ENCODE data around the gene CC2D2B. TPM values are rescaled to one million over a fixed set of nuclear protein-coding genes. Genes with fewer than 3 reads are reported as not detected.
A peak's percentile ranks its signal among the peaks of the same experiment; 100 is the strongest.

The CC2D2B gene
- total RNA-seq, 1 experiment from 2014 or later: 0.20 TPM

GRCh38 chr10:96043893-96044715, 136.3 kb downstream of the CC2D2B start:
- Mint-ChIP-seq H3K27me3 (ENCODE audit: low read depth) (peaks cover 19% of the 10 kb centered on the region), H3K4me3 (peak overlapping the region; percentile 89), H3K4me1 (peaks cover 28% of the 10 kb centered on the region), H3K9me3 (peaks cover 5% of the 10 kb centered on the region), H3K36me3 (peaks cover 30% of the 10 kb centered on the region), H3K27ac (peak overlapping the region; percentile 38; the same call in 1 of the 2 replicates)
- ChIA-PET CTCF (no interaction called here), POLR2A (interaction anchor here (0.7 to 1.8 kb wide), 2 partner anchors 86 to 677 kb away, joined by 3 to 9 read pairs; partner anchors contain the start of gene ZNF518A)
- ATAC-seq (peak; percentile 29), DNase-seq (ENCODE audit: low spot score) (peak; percentile 44)
- TF ChIP-seq, protein P1, sequence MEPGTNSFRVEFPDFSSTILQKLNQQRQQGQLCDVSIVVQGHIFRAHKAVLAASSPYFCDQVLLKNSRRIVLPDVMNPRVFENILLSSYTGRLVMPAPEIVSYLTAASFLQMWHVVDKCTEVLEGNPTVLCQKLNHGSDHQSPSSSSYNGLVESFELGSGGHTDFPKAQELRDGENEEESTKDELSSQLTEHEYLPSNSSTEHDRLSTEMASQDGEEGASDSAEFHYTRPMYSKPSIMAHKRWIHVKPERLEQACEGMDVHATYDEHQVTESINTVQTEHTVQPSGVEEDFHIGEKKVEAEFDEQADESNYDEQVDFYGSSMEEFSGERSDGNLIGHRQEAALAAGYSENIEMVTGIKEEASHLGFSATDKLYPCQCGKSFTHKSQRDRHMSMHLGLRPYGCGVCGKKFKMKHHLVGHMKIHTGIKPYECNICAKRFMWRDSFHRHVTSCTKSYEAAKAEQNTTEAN (CRISPR knock-in tag; IDR thresholded peaks at IDR 0.05): no peak
- no peak for TF ChIP-seq ATF1 (CRISPR knock-in tag; IDR thresholded peaks at IDR 0.05)
- TF ChIP-seq ZNF219 (CRISPR knock-in tag; IDR thresholded peaks at IDR 0.05; ENCODE audit: borderline replicate concordance): no peak
- TF ChIP-seq TEAD1 (CRISPR knock-in tag; IDR thresholded peaks at IDR 0.05): no peak
- TF ChIP-seq, protein P2, sequence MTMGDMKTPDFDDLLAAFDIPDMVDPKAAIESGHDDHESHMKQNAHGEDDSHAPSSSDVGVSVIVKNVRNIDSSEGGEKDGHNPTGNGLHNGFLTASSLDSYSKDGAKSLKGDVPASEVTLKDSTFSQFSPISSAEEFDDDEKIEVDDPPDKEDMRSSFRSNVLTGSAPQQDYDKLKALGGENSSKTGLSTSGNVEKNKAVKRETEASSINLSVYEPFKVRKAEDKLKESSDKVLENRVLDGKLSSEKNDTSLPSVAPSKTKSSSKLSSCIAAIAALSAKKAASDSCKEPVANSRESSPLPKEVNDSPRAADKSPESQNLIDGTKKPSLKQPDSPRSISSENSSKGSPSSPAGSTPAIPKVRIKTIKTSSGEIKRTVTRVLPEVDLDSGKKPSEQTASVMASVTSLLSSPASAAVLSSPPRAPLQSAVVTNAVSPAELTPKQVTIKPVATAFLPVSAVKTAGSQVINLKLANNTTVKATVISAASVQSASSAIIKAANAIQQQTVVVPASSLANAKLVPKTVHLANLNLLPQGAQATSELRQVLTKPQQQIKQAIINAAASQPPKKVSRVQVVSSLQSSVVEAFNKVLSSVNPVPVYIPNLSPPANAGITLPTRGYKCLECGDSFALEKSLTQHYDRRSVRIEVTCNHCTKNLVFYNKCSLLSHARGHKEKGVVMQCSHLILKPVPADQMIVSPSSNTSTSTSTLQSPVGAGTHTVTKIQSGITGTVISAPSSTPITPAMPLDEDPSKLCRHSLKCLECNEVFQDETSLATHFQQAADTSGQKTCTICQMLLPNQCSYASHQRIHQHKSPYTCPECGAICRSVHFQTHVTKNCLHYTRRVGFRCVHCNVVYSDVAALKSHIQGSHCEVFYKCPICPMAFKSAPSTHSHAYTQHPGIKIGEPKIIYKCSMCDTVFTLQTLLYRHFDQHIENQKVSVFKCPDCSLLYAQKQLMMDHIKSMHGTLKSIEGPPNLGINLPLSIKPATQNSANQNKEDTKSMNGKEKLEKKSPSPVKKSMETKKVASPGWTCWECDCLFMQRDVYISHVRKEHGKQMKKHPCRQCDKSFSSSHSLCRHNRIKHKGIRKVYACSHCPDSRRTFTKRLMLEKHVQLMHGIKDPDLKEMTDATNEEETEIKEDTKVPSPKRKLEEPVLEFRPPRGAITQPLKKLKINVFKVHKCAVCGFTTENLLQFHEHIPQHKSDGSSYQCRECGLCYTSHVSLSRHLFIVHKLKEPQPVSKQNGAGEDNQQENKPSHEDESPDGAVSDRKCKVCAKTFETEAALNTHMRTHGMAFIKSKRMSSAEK (CRISPR knock-in tag; IDR thresholded peaks at IDR 0.05; ENCODE audit: borderline replicate concordance): no peak
- TF ChIP-seq ARID4B (CRISPR knock-in tag; IDR thresholded peaks at IDR 0.05; ENCODE audit: borderline replicate concordance): peak; percentile 83; the same call in 1 of the 2 replicates
- TF ChIP-seq SP1 (CRISPR knock-in tag; conservative IDR thresholded peaks at IDR 0.05): no peak; the same call in 1 of the 2 replicates
- no peak for TF ChIP-seq JAZF1 (CRISPR knock-in tag; IDR thresholded peaks at IDR 0.05)
- TF ChIP-seq ELF4 (CRISPR knock-in tag; IDR thresholded peaks at IDR 0.05; ENCODE audit: low read depth): peak; percentile 19; the same call in 1 of the 2 replicates
- TF ChIP-seq CTCF (IDR thresholded peaks at IDR 0.05): no peak
- no peak for TF ChIP-seq USF1 (CRISPR knock-in tag; IDR thresholded peaks at IDR 0.05)
- TF ChIP-seq NR2C2 (CRISPR knock-in tag; IDR thresholded peaks at IDR 0.05): no peak
- no peak for TF ChIP-seq HMGXB4 (CRISPR knock-in tag; IDR thresholded peaks at IDR 0.05)
- no peak for TF ChIP-seq GRHL2 (CRISPR knock-in tag; IDR thresholded peaks at IDR 0.05; ENCODE audit: insufficient replicate concordance, severe bottlenecking)
- TF ChIP-seq ZSCAN18 (CRISPR knock-in tag; IDR thresholded peaks at IDR 0.05): no peak

All from WTC11 (cell line).